GM23338 (cell line): ENCODE data around the gene OTOR. TPM values are rescaled to one million over a fixed set of nuclear protein-coding genes. Genes with fewer than 3 reads are reported as not detected.

Experiments used
- ATAC-seq: fragments of 200-7000 bp; cut with Tn5 transposase; 3 replicates; pipeline ENCODE4 v1.9.1; 2020
- DNase-seq: peaks from one replicate; pipeline ENCODE4 v3.0.0-alpha.2; 2015; ENCODE audit warnings: low spot score
- H2AFZ ChIP-seq: fragments of 200-600 bp; sonication (generic); 2 replicates; pipeline ENCODE4 v1.8.0; 2016; ENCODE audit warnings: antibody characterized with exemption, mild to moderate bottlenecking, moderate library complexity
- H3F3A ChIP-seq: fragments of 200-600 bp; sonication (generic); replicated peaks from 2 replicates; pipeline ENCODE4 v1.8.0; 2017; ENCODE audit warnings: antibody characterized with exemption, mixed run types, low read depth
- H3K27ac ChIP-seq: fragments of 200-600 bp; sonication (generic); 2 replicates; pipeline ENCODE4 v1.6.1; 2016; ENCODE audit warnings: low read depth
- H3K27me3 ChIP-seq: fragments of 200-600 bp; sonication (generic); 2 replicates; pipeline ENCODE4 v1.8.0; 2016; ENCODE audit warnings: mild to moderate bottlenecking, mixed run types, moderate library complexity; ENCODE audit not compliant: insufficient read depth
- H3K36me3 ChIP-seq: fragments of 200-600 bp; sonication (generic); 2 replicates; pipeline ENCODE4 v1.8.0; 2016; ENCODE audit warnings: mild to moderate bottlenecking; ENCODE audit not compliant: insufficient read depth
- H3K4me1 ChIP-seq: fragments of 200-600 bp; sonication (generic); 2 replicates; pipeline ENCODE4 v1.8.0; 2016; ENCODE audit warnings: mild to moderate bottlenecking, moderate library complexity; ENCODE audit not compliant: insufficient read depth
- H3K4me2 ChIP-seq: fragments of 200-600 bp; sonication (generic); 2 replicates; pipeline ENCODE4 v1.7.1; 2017; ENCODE audit warnings: mixed run types
- H3K4me3 ChIP-seq: fragments of 200-600 bp; sonication (generic); 2 replicates; pipeline ENCODE4 v1.6.1; 2016; ENCODE audit warnings: mixed run types
- H3K79me2 ChIP-seq: fragments of 200-600 bp; sonication (generic); replicated peaks from 2 replicates; pipeline ENCODE4 v1.8.0; 2017; ENCODE audit warnings: mild to moderate bottlenecking; ENCODE audit not compliant: insufficient read depth
- H3K9me2 ChIP-seq: fragments of 200-600 bp; sonication (generic); 2 replicates; pipeline ENCODE4 v1.8.0; 2017; ENCODE audit not compliant: insufficient read depth
- H4K20me1 ChIP-seq: fragments of 200-600 bp; sonication (generic); replicated peaks from 2 replicates; pipeline ENCODE4 v1.8.0; 2017; ENCODE audit warnings: mild to moderate bottlenecking; ENCODE audit not compliant: insufficient read depth
- H3K27ac Mint-ChIP-seq: 2 replicates; pipeline ENCODE4 v1.8.0; 2020; ENCODE audit warnings: inconsistent platforms, mild to moderate bottlenecking, moderate library complexity, mixed read lengths
- H3K27me3 Mint-ChIP-seq: 3 replicates; pipeline ENCODE4 v1.8.0; 2022; ENCODE audit warnings: low read depth, mild to moderate bottlenecking, moderate library complexity, mixed read lengths, inconsistent platforms; ENCODE audit not compliant: insufficient read depth, poor library complexity
- H3K36me3 Mint-ChIP-seq: 3 replicates; pipeline ENCODE4 v1.8.0; 2021; ENCODE audit warnings: low read depth, mild to moderate bottlenecking, inconsistent platforms, moderate library complexity, mixed read lengths
- H3K4me1 Mint-ChIP-seq: 3 replicates; pipeline ENCODE4 v1.8.0; 2020; ENCODE audit warnings: mild to moderate bottlenecking, inconsistent platforms, mixed read lengths
- H3K4me3 Mint-ChIP-seq: 3 replicates; pipeline ENCODE4 v1.8.0; 2021; ENCODE audit warnings: moderate library complexity, mild to moderate bottlenecking, inconsistent platforms, mixed read lengths
- H3K9me3 Mint-ChIP-seq: 3 replicates; pipeline ENCODE4 v1.8.0; 2020; ENCODE audit warnings: moderate library complexity, mild to moderate bottlenecking, inconsistent platforms, mixed read lengths
- CREB1 ChIP-seq: fragments of 250-450 bp; sonication (Bioruptor Pico); IDR thresholded peaks from 2 replicates; pipeline ENCODE4 v1.5.0; 2020; ENCODE audit warnings: low read depth, mild to moderate bottlenecking, moderate library complexity
- EZH2 ChIP-seq: fragments of 200-600 bp; sonication (generic); IDR thresholded peaks from one replicate; pipeline ENCODE4 v1.8.0; 2017; ENCODE audit warnings: antibody characterized with exemption, mild to moderate bottlenecking, low read depth; ENCODE audit not compliant: unreplicated experiment
- JUNB ChIP-seq: IDR thresholded peaks from one replicate; pipeline ENCODE4 v1.6.1; 2016; ENCODE audit warnings: antibody characterized with exemption; ENCODE audit not compliant: unreplicated experiment
- POLR2AphosphoS5 ChIP-seq: IDR thresholded peaks from 2 replicates; pipeline ENCODE4 v1.6.1; 2016; ENCODE audit warnings: antibody characterized with exemption, low read depth
- STAT1 ChIP-seq: IDR thresholded peaks from one replicate; pipeline ENCODE4 v1.6.1; 2016; ENCODE audit warnings: antibody characterized with exemption; ENCODE audit not compliant: unreplicated experiment
- polyA plus RNA-seq: library from polyadenylated mRNA; unstranded; fragments of >200 nt; fragmentation: Nextera tagmentation; extraction: Ambion mirVana; gene quantifications from 2 replicates; pipeline ENCODE4 v1.2.1, GENCODE V29; 2016
- total RNA-seq: library from RNA; depleted of rRNA; stranded (reverse); fragments of >200 nt; shearing (Covaris generic); gene quantifications from 2 replicates; pipeline ENCODE4 v1.2.3, GENCODE V29; 2014
- TF ChIP-seq, protein P1 (sequence below), 2 experiments: fragments of 200-600 bp in 1 of 2; sonication (generic) in 1 of 2; conservative IDR thresholded peaks; 2 replicates each; pipeline versions ENCODE4 v1.5.1 to v1.6.1; 2016 to 2017; ENCODE audit warnings: antibody characterized with exemption in 2 of 2, low read depth in 2 of 2, mild to moderate bottlenecking in 2 of 2, moderate library complexity in 1 of 2
- TF ChIP-seq, protein P2 (sequence below): fragments of 250-450 bp; sonication (Bioruptor Pico); IDR thresholded peaks from 2 replicates; pipeline ENCODE4 v1.5.0; 2020; ENCODE audit warnings: mild to moderate bottlenecking, moderate library complexity

OTOR gene
- total and polyA plus RNA-seq, 2 experiments from 2014 or later: not detected

- TF ChIP-seq, protein P1, sequence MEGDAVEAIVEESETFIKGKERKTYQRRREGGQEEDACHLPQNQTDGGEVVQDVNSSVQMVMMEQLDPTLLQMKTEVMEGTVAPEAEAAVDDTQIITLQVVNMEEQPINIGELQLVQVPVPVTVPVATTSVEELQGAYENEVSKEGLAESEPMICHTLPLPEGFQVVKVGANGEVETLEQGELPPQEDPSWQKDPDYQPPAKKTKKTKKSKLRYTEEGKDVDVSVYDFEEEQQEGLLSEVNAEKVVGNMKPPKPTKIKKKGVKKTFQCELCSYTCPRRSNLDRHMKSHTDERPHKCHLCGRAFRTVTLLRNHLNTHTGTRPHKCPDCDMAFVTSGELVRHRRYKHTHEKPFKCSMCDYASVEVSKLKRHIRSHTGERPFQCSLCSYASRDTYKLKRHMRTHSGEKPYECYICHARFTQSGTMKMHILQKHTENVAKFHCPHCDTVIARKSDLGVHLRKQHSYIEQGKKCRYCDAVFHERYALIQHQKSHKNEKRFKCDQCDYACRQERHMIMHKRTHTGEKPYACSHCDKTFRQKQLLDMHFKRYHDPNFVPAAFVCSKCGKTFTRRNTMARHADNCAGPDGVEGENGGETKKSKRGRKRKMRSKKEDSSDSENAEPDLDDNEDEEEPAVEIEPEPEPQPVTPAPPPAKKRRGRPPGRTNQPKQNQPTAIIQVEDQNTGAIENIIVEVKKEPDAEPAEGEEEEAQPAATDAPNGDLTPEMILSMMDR (conservative IDR thresholded peaks at IDR 0.05; ENCODE audit: low read depth in 2 of 2): no peak
- Mint-ChIP-seq H3K4me1 (peaks cover 3% of the 10 kb centered on the region; the same call in 1 of the 3 replicates), H3K9me3 (peaks cover 33% of the 10 kb centered on the region), H3K36me3 (peaks cover 11% of the 10 kb centered on the region; the same call in 1 of the 3 replicates), H3K4me3 (no peak overlapping the region), H3K27ac (no peak overlapping the region), H3K27me3 (no peaks in the 10 kb centered on the region)
- Histone ChIP-seq H3K79me2 (no peaks in the 10 kb centered on the region), H2AFZ (no peak overlapping the region), H3K9me2 (no peaks in the 10 kb centered on the region), H3K27ac (no peak overlapping the region), H4K20me1 (no peaks in the 10 kb centered on the region), H3K4me2 (no peak overlapping the region), H3K4me1 (no peaks in the 10 kb centered on the region), H3K27me3 (no peaks in the 10 kb centered on the region), H3K36me3 (no peaks in the 10 kb centered on the region), H3K4me3 (no peak overlapping the region), H3F3A (no peaks in the 10 kb centered on the region)
- no peak for ATAC-seq
- DNase-seq: no peak
Observed at GRCh38 chr20:16778159-16778558, 30.0 kb downstream of the OTOR start.

- no peaks in the 10 kb centered on the region for H3K9me2 ChIP-seq
- Mint-ChIP-seq H3K9me3 (peaks cover 22% of the 10 kb centered on the region; the same call in 2 of the 3 replicates), H3K36me3 (peaks cover 5% of the 10 kb centered on the region; the same call in 1 of the 3 replicates), H3K27ac (no peak overlapping the region), H3K4me3 (no peak overlapping the region), H3K4me1 (peaks cover 9% of the 10 kb centered on the region; the same call in 2 of the 3 replicates), H3K27me3 (peaks cover 2% of the 10 kb centered on the region)
- ATAC-seq: no peak
- TF ChIP-seq POLR2AphosphoS5 (no peak), CREB1 (CRISPR knock-in tag) (no peak), EZH2 (no peak), STAT1 (no peak), JUNB (no peak)
- TF ChIP-seq, protein P2, sequence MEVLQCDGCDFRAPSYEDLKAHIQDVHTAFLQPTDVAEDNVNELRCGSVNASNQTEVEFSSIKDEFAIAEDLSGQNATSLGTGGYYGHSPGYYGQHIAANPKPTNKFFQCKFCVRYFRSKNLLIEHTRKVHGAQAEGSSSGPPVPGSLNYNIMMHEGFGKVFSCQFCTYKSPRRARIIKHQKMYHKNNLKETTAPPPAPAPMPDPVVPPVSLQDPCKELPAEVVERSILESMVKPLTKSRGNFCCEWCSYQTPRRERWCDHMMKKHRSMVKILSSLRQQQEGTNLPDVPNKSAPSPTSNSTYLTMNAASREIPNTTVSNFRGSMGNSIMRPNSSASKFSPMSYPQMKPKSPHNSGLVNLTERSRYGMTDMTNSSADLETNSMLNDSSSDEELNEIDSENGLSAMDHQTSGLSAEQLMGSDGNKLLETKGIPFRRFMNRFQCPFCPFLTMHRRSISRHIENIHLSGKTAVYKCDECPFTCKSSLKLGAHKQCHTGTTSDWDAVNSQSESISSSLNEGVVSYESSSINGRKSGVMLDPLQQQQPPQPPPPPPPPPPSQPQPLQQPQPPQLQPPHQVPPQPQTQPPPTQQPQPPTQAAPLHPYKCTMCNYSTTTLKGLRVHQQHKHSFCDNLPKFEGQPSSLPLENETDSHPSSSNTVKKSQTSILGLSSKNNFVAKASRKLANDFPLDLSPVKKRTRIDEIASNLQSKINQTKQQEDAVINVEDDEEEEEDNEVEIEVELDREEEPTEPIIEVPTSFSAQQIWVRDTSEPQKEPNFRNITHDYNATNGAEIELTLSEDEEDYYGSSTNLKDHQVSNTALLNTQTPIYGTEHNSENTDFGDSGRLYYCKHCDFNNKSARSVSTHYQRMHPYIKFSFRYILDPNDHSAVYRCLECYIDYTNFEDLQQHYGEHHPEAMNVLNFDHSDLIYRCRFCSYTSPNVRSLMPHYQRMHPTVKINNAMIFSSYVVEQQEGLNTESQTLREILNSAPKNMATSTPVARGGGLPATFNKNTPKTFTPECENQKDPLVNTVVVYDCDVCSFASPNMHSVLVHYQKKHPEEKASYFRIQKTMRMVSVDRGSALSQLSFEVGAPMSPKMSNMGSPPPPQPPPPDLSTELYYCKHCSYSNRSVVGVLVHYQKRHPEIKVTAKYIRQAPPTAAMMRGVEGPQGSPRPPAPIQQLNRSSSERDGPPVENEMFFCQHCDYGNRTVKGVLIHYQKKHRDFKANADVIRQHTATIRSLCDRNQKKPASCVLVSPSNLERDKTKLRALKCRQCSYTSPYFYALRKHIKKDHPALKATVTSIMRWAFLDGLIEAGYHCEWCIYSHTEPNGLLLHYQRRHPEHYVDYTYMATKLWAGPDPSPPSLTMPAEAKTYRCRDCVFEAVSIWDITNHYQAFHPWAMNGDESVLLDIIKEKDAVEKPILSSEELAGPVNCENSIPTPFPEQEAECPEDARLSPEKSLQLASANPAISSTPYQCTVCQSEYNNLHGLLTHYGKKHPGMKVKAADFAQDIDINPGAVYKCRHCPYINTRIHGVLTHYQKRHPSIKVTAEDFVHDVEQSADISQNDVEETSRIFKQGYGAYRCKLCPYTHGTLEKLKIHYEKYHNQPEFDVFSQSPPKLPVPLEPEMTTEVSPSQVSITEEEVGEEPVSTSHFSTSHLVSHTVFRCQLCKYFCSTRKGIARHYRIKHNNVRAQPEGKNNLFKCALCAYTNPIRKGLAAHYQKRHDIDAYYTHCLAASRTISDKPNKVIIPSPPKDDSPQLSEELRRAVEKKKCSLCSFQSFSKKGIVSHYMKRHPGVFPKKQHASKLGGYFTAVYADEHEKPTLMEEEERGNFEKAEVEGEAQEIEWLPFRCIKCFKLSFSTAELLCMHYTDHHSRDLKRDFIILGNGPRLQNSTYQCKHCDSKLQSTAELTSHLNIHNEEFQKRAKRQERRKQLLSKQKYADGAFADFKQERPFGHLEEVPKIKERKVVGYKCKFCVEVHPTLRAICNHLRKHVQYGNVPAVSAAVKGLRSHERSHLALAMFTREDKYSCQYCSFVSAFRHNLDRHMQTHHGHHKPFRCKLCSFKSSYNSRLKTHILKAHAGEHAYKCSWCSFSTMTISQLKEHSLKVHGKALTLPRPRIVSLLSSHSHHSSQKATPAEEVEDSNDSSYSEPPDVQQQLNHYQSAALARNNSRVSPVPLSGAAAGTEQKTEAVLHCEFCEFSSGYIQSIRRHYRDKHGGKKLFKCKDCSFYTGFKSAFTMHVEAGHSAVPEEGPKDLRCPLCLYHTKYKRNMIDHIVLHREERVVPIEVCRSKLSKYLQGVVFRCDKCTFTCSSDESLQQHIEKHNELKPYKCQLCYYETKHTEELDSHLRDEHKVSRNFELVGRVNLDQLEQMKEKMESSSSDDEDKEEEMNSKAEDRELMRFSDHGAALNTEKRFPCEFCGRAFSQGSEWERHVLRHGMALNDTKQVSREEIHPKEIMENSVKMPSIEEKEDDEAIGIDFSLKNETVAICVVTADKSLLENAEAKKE (CRISPR knock-in tag): no peak
- no peaks in the 10 kb centered on the region for H3K36me3 ChIP-seq
- H3K4me2 ChIP-seq: no peak overlapping the region
- H3K4me3 ChIP-seq: no peak overlapping the region
- no peak overlapping the region for H3K27ac ChIP-seq
- H2AFZ ChIP-seq: no peak overlapping the region
- no peaks in the 10 kb centered on the region for H3F3A ChIP-seq
- DNase-seq: no peak
- H4K20me1 ChIP-seq: no peaks in the 10 kb centered on the region
- H3K4me1 ChIP-seq: peaks cover 12% of the 10 kb centered on the region; the same call in 1 of the 2 replicates
- no peaks in the 10 kb centered on the region for H3K27me3 ChIP-seq
- no peaks in the 10 kb centered on the region for H3K79me2 ChIP-seq
Observed at GRCh38 chr20:16781496-16781895, 33.3 kb downstream of the OTOR start.
